ENCODE data around the gene KLK15. TPM values are rescaled to one million over a fixed set of nuclear protein-coding genes. Genes with fewer than 3 reads are reported as not detected.

Gene KLK15
- total and polyA plus RNA-seq, 2 of the 4 experiments (the other 2 are of a cell fraction) = not detected

GRCh38 chr19:50843205-50843604 is 9.8 kb upstream of the KLK15 start:
- Histone ChIP-seq H2AK5ac (ENCODE audit: low read depth, low read length) (no peak overlapping the region), H3K79me1 (ENCODE audit: low read depth in 1 of 2, low read length in 2 of 2) (no peaks in the 10 kb centered on the region), H3K27me3 (ENCODE audit: control insufficient read depth, insufficient read depth, low read length) (no peaks in the 10 kb centered on the region; the same call in 1 of the 2 replicates), H3K14ac (replicated peaks; ENCODE audit: low read depth, low read length) (no peak overlapping the region), H3K4ac (ENCODE audit: low read depth, low read length) (no peak overlapping the region), H3K9me3 (ENCODE audit: control insufficient read depth, insufficient read depth, low read length) (no peaks in the 10 kb centered on the region), H4K91ac (ENCODE audit: insufficient read depth, low read depth, low read length) (no peak overlapping the region), H3K4me2 (ENCODE audit: low read depth, low read length) (no peak overlapping the region), H3K56ac (ENCODE audit: extremely low read depth, insufficient read depth, low read length) (no peak overlapping the region), H2AK9ac (replicated peaks; ENCODE audit: low read depth, low read length, poor library complexity) (no peak overlapping the region), H4K20me1 (ENCODE audit: insufficient read depth, low read length) (no peaks in the 10 kb centered on the region), H3K9me1 (ENCODE audit: insufficient read depth, low read length) (no peaks in the 10 kb centered on the region), H2BK120ac (ENCODE audit: low read depth, low read length) (no peak overlapping the region), H3K36me3 (ENCODE audit: control insufficient read depth, insufficient read depth, low read length) (no peaks in the 10 kb centered on the region), H4K5ac (ENCODE audit: low read depth, low read length) (no peak overlapping the region), H3K4me3 (ENCODE audit: insufficient read depth, low read depth, low read length) (no peak overlapping the region), H2BK20ac (ENCODE audit: low read depth, low read length) (no peak overlapping the region), H3K4me1 (ENCODE audit: control insufficient read depth, insufficient read depth, low read length) (no peaks in the 10 kb centered on the region), H3K27ac (ENCODE audit: insufficient read depth, low read length) (no peak overlapping the region), H2AFZ (replicated peaks; ENCODE audit: low read length, poor library complexity) (no peak overlapping the region), H2BK5ac (ENCODE audit: low read depth, low read length, poor library complexity, severe bottlenecking) (no peak overlapping the region), H3K9ac (ENCODE audit: low read depth, low read length) (no peak overlapping the region), H3K18ac (ENCODE audit: low read depth, low read length) (no peak overlapping the region), H3K23ac (ENCODE audit: low read depth, low read length) (no peak overlapping the region), H2BK15ac (ENCODE audit: low read depth, low read length) (no peak overlapping the region), H4K8ac (ENCODE audit: low read depth in 2 of 2, low read length in 2 of 2) (no peak overlapping the region)
- in situ Hi-C loops (cut with MboI; ENCODE audit: low sequenced_read_pairs) = no loop called here
- ATAC-seq (ENCODE audit: low read depth) (no peak), DNase-seq (no peak)
- TF ChIP-seq FOS (IDR thresholded peaks at IDR 0.05; ENCODE audit: low read depth, low read length) (no peak), BHLHE40 (IDR thresholded peaks at IDR 0.05; ENCODE audit: low read depth, low read length) (no peak), NFE2L2 (IDR thresholded peaks at IDR 0.05; ENCODE audit: low read depth, low read length) (no peak), MAFK (IDR thresholded peaks at IDR 0.05; ENCODE audit: low read depth, low read length) (no peak), USF2 (IDR thresholded peaks at IDR 0.05; ENCODE audit: low read depth, low read length) (no peak), ELK1 (IDR thresholded peaks at IDR 0.05; ENCODE audit: borderline replicate concordance, low read depth, low read length) (no peak)
- no TSS peak for BruUV-seq (replicated peaks)
- intact Hi-C loops (cut with micrococcal nuclease) = no loop called here
- dilution Hi-C loops (cut with HindIII; ENCODE audit: low sequenced_read_pairs, unreplicated experiment) = no loop called here
- POLR2A ChIA-PET (ENCODE audit: unreplicated experiment) = no interaction called here
- CTCF ChIA-PET = no interaction called here
- no CpG with 5 or more reads among the region's 2 CpGs for WGBS, 2 experiments (ENCODE audit: extremely low coverage in 2 of 2, insufficient read length in 1 of 2)

Measured in IMR-90 (cell line).